PC-3 (cell line): ENCODE results near the gene FRZB. TPM values are rescaled to one million over a fixed set of nuclear protein-coding genes. Genes with fewer than 3 reads are reported as not detected.

ENCODE experiments used
- ATAC-seq: fragments of 200-7000 bp; cut with Tn5 transposase; 2 replicates; pipeline ENCODE4 v1.9.1; 2020; ENCODE audit warnings: mild to moderate bottlenecking, moderate library complexity
- BruUV-seq: library from RNA; stranded (reverse); fragments of 400-500 nt; replicated peaks from 2 replicates; lab custom pipeline; 2021; lab: Mats Ljungman, UMichigan
- CTCF ChIA-PET: fragments of 300-600 bp; sonication (Branson Sonifier 250); formaldehyde crosslinking; loops from one replicate; lab custom pipeline; 2022; ENCODE audit warnings: antibody characterized with exemption; lab: Charles Lee
- POLR2A ChIA-PET: fragments of 300-600 bp; sonication (Branson Sonifier 250); formaldehyde crosslinking; loops from one replicate; lab custom pipeline; 2022; ENCODE audit warnings: antibody characterized with exemption; ENCODE audit not compliant: unreplicated experiment; lab: Charles Lee
- DNase-seq: peaks from one replicate; pipeline ENCODE4 v3.0.0-alpha.2; 2015
- H2AFZ ChIP-seq: fragments of 300-600 bp; sonication (generic); 2 replicates; pipeline ENCODE4 v1.6.0; 2016; ENCODE audit warnings: antibody characterized with exemption, low read length
- H3F3A ChIP-seq: fragments of 300-600 bp; sonication (generic); one replicate; pipeline ENCODE4 v1.6.0; 2017; ENCODE audit warnings: antibody characterized with exemption, low read length, control low read depth, mild to moderate bottlenecking; ENCODE audit not compliant: unreplicated experiment
- H3K27ac ChIP-seq: fragments of 300-600 bp; sonication (generic); 2 replicates; pipeline ENCODE4 v1.5.1; 2016; ENCODE audit warnings: mild to moderate bottlenecking, low read length
- H3K27me3 ChIP-seq: fragments of 300-600 bp; sonication (generic); 2 replicates; pipeline ENCODE4 v1.6.1; 2016; ENCODE audit warnings: low read length, mixed read lengths
- H3K36me3 ChIP-seq: fragments of 300-600 bp; sonication (generic); 2 replicates; pipeline ENCODE4 v1.6.1; 2016; ENCODE audit warnings: low read depth, mixed run types, low read length, mixed read lengths
- H3K4me1 ChIP-seq: fragments of 300-600 bp; sonication (generic); 2 replicates; pipeline ENCODE4 v1.5.1; 2016; ENCODE audit warnings: low read length; ENCODE audit not compliant: insufficient read depth
- H3K4me2 ChIP-seq: fragments of 300-600 bp; sonication (generic); 2 replicates; pipeline ENCODE4 v1.6.0; 2016; ENCODE audit warnings: low read length
- H3K4me3 ChIP-seq: fragments of 300-600 bp; sonication (generic); 2 replicates; pipeline ENCODE4 v1.5.1; 2016; ENCODE audit warnings: mild to moderate bottlenecking, low read length, mixed read lengths
- H3K79me2 ChIP-seq: fragments of 300-600 bp; sonication (generic); 2 replicates; pipeline ENCODE4 v1.6.1; 2017; ENCODE audit warnings: low read length, mixed read lengths
- H3K9ac ChIP-seq: fragments of 300-600 bp; sonication (generic); 2 replicates; pipeline ENCODE4 v1.6.0; 2016; ENCODE audit warnings: mild to moderate bottlenecking, low read length
- H3K9me2 ChIP-seq: fragments of 300-600 bp; sonication (generic); replicated peaks from 2 replicates; pipeline ENCODE4 v1.6.1; 2016; ENCODE audit warnings: mixed run types, low read length, mixed read lengths
- H3K9me3 ChIP-seq: fragments of 300-600 bp; sonication (generic); 2 replicates; pipeline ENCODE4 v1.6.1; 2016; ENCODE audit warnings: low read length, mixed read lengths
- H4K20me1 ChIP-seq: fragments of 300-600 bp; sonication (generic); 2 replicates; pipeline ENCODE4 v1.6.1; 2016; ENCODE audit warnings: low read length, mixed read lengths
- CTCF ChIP-seq: fragments of 300-600 bp; sonication (generic); conservative IDR thresholded peaks from 2 replicates; pipeline ENCODE4 v1.5.1; 2017; ENCODE audit warnings: antibody characterized with exemption, low read depth, mild to moderate bottlenecking, low read length
- EZH2 ChIP-seq: fragments of 300-600 bp; sonication (generic); IDR thresholded peaks from one replicate; pipeline ENCODE4 v1.6.1; 2017; ENCODE audit warnings: antibody characterized with exemption, mild to moderate bottlenecking, low read length; ENCODE audit not compliant: unreplicated experiment
- EZH2phosphoT487 ChIP-seq: fragments of 300-600 bp; sonication (generic); IDR thresholded peaks from 2 replicates; pipeline ENCODE4 v1.6.1; 2018; ENCODE audit warnings: mild to moderate bottlenecking, antibody characterized with exemption, low read length, borderline replicate concordance
- intact Hi-C: fragments of 100-400 bp; cut with micrococcal nuclease; formaldehyde crosslinking; loops from 2 replicates; pipeline ENCODE4 v1.9.0; 2023
- total RNA-seq: library from RNA; depleted of rRNA; stranded (reverse); fragments of >200 nt; gene quantifications from 2 replicates; pipeline ENCODE4 v1.2.3, GENCODE V29; 2014

Gene FRZB
- total RNA-seq, 1 experiment from 2014 or later: 0.11 TPM

GRCh38 chr2:182914852-182915251, 48.4 kb upstream of the FRZB start:
- H3K27me3 ChIP-seq: no peaks in the 10 kb centered on the region
- DNase-seq (no peak), ATAC-seq (no peak)
- no TSS peak for BruUV-seq
- POLR2A ChIA-PET: no interaction called here
- peaks cover 18% of the 10 kb centered on the region for H3K4me1 ChIP-seq
- no peaks in the 10 kb centered on the region for H3K79me2 ChIP-seq
- no peaks in the 10 kb centered on the region for H3F3A ChIP-seq
- no peak for TF ChIP-seq EZH2
- no peak for TF ChIP-seq EZH2phosphoT487
- no peak for TF ChIP-seq CTCF
- H4K20me1 ChIP-seq: no peaks in the 10 kb centered on the region
- no peak overlapping the region for H3K27ac ChIP-seq
- H3K9me2 ChIP-seq: no peaks in the 10 kb centered on the region
- intact Hi-C loops: no loop called here
- no peak overlapping the region for H3K9ac ChIP-seq
- H3K4me3 ChIP-seq: no peak overlapping the region
- H2AFZ ChIP-seq: no peak overlapping the region
- H3K36me3 ChIP-seq: peaks cover 10% of the 10 kb centered on the region; the same call in 1 of the 2 replicates
- no peak overlapping the region for H3K4me2 ChIP-seq
- CTCF ChIA-PET: interaction anchor here (0.6 kb wide), 1 partner anchor 52 kb away, joined by 4 read pairs; no protein-coding TSS in a partner anchor
- no peaks in the 10 kb centered on the region for H3K9me3 ChIP-seq

- no peaks in the 10 kb centered on the region for H4K20me1 ChIP-seq
- no peak overlapping the region for H3K4me3 ChIP-seq
- intact Hi-C loops: no loop called here
- no peaks in the 10 kb centered on the region for H3K79me2 ChIP-seq
- H2AFZ ChIP-seq: no peak overlapping the region
- H3K36me3 ChIP-seq: peaks cover 10% of the 10 kb centered on the region; the same call in 1 of the 2 replicates
- CTCF ChIA-PET: no interaction called here
- H3K9ac ChIP-seq: no peak overlapping the region
- ATAC-seq: no peak
- no peak overlapping the region for H3K27ac ChIP-seq
- TF ChIP-seq EZH2 (no peak), EZH2phosphoT487 (no peak), CTCF (no peak)
- H3K4me1 ChIP-seq: peaks cover 18% of the 10 kb centered on the region
- no peaks in the 10 kb centered on the region for H3K9me3 ChIP-seq
- no peaks in the 10 kb centered on the region for H3K27me3 ChIP-seq
- no peak for DNase-seq
- POLR2A ChIA-PET: no interaction called here
- no TSS peak for BruUV-seq
- H3K9me2 ChIP-seq: no peaks in the 10 kb centered on the region
- H3F3A ChIP-seq: no peaks in the 10 kb centered on the region
- no peak overlapping the region for H3K4me2 ChIP-seq
Observed at GRCh38 chr2:182913064-182913463, 46.6 kb upstream of the FRZB start.

DNA sequence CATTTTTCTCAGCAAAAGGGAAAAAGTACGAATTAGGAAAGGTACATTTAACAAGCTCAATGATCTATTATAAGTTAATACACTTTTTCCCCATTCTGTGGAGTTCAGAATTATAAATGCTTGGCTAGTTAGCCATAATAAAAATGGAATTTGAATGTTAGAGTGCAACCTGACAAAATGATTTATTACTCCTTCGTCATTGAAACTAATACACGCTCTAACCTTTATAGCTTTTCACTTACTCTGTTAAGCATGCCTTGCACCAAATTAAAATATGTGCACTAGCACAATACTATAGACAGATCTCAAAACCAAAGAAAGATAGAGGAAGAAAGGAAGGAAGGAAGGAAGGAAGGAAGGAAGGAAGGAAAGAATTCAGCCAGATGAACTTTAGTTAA, 46.1 kb upstream of the FRZB start:
- intact Hi-C loops: no loop called here
- TF ChIP-seq EZH2phosphoT487 (no peak), EZH2 (no peak), CTCF (no peak)
- Histone ChIP-seq H2AFZ (no peak overlapping the region), H3K4me2 (no peak overlapping the region), H3K27ac (no peak overlapping the region), H3K9ac (no peak overlapping the region), H3F3A (no peaks in the 10 kb centered on the region), H3K9me2 (no peaks in the 10 kb centered on the region), H3K79me2 (no peaks in the 10 kb centered on the region), H3K27me3 (no peaks in the 10 kb centered on the region), H3K4me1 (peaks cover 18% of the 10 kb centered on the region), H3K4me3 (no peak overlapping the region), H4K20me1 (no peaks in the 10 kb centered on the region), H3K9me3 (no peaks in the 10 kb centered on the region), H3K36me3 (peaks cover 10% of the 10 kb centered on the region; the same call in 1 of the 2 replicates)
- POLR2A ChIA-PET: no interaction called here
- no peak for ATAC-seq
- no peak for DNase-seq
- CTCF ChIA-PET: no interaction called here
- no TSS peak for BruUV-seq
